Measurements from ENCODE around the gene ATP6V0D1.
A peak's percentile ranks its signal among the peaks of the same experiment; 100 is the strongest.

The ATP6V0D1 gene

DNA sequence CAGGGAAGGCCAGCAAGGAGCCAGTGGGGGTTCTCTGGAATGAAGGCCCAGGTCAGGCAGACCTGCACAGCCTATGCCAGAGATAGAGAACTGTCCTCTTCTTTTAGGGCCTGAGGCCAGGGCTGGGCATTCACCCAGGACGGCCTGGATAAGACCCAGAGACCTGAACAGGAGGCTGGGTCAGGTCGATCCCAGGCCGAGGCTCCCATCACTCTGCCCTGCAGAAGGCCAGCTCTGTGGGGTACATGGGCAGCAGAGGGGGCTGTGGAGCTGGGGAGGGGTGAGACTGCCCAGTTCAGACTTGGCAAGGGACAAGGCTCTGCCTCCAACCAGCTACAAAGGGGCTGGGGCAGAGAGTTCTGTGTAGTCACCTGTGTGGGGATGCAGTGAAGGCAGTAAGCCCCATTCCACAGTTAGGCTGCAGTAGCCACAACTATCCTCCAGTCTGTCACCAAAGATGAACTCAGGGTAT lies 35.5 kb downstream of the ATP6V0D1 start:
- DNase-seq (ENCODE audit: low spot score) = no peak

DNA sequence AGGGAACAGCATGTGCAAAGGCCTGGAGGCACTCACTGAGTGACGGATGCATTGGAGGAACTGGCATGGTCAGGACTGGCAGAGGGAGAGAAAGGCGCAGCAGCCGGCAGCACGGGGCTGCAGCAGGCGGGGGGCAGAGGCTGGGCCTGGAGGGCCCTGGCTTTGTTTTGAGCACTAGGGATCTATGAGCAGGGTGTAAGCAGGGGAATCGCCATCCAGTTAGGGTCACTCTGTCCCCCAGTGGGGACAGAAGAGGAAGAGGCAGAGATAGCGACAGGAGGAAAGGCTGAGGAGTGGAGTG lies 35.9 kb downstream of the ATP6V0D1 start:
- no peak for DNase-seq (ENCODE audit: low spot score)

DNA sequence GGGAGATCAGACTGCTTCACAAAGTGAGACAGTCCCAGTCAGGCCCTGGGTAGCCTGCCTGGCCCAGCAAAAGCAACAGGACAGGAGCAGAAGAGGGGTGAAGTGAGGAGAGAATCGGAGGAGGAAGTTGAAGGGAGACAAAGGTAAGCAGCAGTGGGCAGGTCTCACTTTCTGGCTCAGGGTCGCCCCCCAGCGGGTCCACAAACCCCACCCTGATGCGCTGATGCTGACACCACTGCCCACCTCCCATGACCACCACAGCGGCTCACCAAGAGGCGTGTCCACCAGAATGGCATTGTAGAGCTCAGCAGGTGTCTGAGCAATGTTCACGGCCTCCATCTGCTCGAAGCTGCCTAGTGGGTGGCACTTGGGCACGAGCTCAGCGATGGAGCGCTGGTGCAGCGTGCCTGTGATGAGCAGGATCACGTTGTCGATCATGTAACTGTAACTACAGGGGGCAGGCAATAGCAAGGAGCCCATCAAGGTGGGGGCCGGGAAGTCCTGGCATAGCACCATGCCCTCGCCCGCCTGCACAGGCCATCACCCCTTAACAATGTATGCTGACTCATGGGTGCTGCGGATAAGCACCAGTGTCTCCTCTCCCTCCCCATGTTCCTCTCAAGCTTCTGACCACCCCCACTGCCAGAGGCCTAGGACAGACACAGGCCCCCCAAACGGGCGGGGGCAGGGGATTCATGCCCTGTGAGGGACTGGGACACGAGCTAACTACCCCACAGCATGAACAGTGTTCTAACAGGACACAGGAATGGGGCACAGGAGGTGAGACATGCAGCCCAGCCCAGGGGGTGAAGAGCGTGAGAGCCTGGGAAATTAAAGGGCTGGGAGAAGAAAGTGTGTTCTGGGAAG lies 36.5 kb downstream of the ATP6V0D1 start:
- no peak for DNase-seq (ENCODE audit: low spot score)

DNA sequence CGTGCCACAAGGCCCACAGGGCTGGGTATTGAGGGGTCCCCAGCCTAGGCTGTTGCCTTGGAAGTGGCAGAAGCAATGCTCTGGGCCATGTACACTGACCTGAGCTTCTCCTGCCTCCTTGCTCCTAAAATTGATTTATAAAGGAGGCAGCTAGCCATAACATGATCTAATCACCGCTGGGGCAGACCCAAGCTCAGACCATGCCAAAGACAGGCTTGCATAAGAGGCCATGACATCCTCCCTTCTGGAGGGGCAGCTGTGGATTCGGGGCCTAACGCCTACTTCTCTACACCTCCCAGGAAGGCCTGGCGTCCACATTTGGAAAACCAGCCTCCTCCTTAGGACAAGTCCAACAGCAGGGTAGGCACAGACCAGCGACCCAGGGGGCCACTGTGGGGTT lies 37.7 kb downstream of the ATP6V0D1 start:
- no peak for DNase-seq (ENCODE audit: low spot score)

DNA sequence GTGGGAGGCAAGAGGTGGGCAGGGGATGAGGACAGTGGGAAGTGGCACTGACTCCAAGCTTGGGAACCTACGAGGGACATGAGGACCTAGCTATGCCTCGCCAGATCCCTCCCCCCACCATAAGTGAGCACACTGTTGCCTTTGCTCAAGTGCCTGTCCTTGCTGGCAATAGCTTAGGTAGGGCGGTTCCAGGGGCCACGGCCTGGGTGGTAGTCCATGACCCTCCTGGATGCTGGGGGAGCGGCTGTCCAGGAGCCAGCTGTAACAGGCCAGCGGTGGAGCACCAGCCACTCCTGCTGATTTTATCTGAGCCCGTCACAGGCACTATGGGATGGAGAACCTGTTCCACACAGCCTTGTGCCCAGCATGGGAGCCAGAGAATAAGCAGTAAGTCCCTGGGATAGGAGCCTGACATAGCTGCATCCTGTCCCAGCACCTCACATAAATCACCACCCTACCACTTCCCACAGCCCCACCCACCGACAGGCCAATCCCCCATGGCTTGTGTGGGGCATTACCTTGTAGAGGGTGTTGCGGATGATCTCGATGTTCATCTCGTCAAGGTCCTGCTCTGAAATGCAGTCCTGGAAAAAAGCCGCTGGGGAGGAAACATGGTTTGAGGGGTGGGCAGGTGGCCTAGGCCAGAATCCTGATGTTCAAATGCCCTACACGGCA lies 38.2 kb downstream of the ATP6V0D1 start:
- DNase-seq (ENCODE audit: low spot score) = no peak

DNA sequence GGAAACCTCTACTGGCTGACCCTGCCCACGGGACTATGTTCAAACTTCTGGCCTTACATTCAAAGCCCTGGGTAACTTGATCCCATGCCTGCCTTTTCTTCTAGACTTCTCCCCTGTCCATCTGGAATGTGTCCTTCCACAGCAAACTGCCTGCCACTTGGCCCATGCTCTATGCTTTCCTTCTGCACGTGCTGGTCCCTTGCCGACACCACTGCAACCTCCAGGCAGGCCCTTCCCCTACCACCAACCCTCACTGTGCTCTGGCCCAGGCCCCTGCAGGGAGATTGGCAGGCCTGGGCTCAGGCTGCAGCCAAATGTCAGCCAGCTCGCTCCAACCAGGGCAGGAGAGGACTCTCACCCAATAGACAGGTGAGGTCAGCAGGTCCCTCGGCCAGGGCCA lies 39.0 kb downstream of the ATP6V0D1 start:
- no peak for DNase-seq (ENCODE audit: low spot score)

DNA sequence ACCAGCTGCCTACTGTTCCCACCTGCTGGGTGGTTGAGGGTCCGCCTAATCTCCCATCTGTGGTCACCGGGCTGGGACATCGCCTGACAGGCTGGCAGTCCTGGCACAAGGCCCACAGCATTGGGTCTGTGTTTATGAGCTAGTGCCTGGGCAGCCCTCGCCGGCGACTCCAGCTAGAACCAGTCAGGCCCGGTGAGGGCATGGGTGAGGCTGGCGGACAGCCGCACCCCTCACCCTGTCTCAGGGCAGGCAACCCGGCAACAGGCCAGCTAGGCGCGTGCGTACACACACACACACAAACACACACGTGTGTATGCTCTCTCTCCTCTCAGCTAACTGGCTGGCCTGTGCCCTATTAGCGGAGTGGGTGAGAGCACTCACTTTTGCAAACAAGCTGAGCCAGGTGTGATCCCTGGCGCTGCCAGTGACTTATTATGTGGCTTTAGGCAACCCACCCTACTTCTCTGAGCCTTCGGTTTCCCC lies 39.6 kb downstream of the ATP6V0D1 start:
- no peak for DNase-seq (ENCODE audit: low spot score)

DNA sequence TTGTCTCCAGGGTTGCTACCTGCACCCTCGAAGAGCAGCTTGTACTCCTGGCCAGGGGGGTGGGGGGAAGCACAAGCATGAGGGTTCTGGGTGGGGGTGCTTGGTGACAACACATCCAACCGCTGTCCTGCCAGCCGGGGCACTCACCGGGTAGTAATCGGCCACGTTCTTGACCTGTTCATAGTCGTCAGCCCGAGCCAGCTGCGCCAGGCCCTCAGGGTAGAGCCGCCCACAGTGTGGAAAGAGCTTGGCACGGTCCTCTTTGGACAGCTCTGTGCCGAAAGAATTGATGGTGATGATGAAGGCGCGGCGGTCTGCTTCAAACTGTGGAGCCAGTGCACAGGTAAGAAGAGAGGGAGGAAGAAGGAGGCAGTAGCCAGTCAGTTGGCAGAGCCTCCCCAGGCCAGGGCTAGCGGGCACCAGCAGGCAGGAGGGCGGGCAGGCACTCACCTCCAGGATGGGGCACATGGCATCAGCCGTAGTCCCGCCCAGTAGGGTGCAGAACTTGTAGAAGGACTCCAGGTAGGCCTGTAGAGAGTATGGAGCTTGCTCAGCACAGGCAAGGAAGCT lies 42.0 kb downstream of the ATP6V0D1 start:
- DNase-seq (ENCODE audit: low spot score) = no peak

DNA sequence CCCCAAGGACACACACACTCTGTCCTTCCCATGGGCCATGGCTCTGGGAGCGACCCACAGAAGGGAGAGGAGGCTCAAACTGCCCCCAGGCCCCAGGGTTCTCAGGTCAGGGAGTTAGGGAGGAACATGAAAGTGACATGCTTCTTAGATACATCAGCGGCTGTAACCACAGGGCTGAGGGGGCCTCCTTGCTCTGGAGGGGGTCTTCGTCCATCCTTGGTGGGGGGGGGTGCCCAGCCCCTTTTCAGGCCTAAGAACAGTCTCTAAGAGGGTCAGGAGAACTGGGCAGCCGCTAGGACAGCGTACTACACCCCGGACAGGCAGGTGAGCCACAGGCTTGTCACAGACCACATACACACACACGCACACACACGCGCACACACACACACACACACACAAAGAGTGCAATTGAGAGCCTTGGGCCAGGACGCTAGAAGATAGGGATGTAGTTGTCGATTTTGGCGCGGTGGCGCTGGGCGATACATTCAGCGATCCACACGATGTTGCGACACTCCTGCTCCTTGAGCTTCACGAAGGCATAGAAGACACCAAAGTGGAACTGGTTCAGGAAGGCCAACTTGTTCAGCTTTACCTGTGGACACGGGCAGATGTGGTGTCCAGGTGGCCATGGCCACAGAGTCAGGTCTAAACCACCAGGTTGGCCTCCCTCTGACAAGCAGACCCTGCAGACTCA lies 42.7 kb downstream of the ATP6V0D1 start:
- DNase-seq (ENCODE audit: low spot score) = no peak

DNA sequence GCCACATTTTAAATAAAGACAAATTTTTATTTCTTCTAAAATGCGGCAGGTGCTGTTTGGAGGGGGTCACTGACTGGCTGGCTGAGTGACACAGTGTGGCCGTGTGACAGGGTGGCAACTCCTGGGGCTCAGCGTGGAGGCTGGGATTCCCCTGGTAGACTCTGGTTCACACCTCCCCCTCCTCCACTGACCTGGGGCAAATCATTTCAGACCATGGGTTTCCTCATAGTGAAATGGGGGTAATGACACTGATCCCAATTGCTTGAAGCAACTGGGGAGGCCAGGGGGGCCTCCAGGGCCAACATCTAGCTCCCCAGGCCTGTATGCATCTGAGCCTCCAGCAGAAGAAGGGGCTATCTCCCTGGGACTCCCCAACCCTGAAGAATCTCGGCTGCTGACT lies 43.4 kb downstream of the ATP6V0D1 start:
- DNase-seq (ENCODE audit: low spot score) = no peak

DNA sequence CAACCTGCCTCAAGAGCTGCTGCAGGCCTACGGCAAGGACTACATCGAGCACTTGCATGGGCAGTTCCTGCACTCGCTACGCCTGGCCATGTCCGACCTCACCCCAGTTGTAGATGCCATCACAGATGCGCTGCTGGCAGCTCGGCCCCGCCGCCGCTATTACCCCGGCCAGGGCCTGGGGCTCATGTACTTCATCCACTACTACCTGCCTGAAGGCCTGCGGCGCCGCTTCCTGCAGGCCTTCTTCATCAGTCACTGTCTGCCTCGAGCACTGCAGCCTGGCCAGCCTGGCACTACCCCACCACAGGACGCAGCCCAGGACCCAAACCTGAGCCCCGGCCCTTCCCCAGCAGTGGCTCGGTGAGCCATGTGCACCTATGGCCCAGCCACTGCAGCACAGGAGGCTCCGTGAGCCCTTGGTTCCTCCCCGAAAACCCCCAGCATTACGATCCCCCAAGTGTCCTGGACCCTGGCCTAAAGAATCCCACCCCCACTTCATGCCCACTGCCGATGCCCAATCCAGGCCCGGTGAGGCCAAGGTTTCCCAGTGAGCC lies 44.2 kb downstream of the ATP6V0D1 start:
- no peak for DNase-seq (ENCODE audit: low spot score)

DNA sequence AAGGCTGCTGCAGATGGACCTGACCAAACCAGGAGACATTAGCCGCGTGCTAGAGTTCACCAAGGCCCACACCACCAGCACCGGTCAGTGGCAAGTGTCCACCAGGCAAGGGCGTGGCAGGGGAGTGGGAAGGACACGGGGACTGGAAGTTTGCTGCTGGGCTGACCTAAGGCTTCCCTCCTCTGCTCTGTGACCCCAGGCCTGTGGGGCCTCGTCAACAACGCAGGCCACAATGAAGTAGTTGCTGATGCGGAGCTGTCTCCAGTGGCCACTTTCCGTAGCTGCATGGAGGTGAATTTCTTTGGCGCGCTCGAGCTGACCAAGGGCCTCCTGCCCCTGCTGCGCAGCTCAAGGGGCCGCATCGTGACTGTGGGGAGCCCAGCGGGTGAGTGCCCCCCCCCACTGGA lies 45.2 kb downstream of the ATP6V0D1 start:
- DNase-seq (ENCODE audit: low spot score) = no peak

DNA sequence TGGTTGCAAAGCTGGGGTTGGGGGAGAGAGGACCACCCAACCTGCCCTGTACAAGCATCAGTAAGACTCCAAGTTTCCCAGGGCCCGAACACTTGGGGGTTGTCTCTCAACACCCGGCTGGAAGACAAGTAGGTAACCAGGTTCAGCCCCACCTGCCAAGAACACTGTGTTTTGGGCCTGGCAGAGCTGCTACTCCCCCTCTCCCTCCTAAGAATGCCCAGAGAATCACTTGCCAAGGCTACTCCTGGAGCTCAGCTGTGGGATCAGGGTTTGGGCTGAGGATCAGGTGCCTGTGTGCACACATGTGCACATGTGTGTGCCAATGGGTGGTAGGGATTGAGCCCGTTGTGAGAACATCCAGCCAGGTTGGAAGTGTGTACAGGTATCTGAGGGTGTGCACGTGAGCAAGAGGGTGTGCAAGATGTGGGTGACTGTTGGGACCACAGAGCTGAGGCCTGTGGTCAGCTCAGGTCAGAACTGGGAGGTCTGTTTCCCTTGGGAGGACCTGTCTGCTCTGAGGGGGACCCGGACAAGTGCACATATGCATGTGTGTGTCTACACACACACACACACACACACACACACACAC lies 47.7 kb downstream of the ATP6V0D1 start:
- no peak for DNase-seq (ENCODE audit: low spot score)

DNA sequence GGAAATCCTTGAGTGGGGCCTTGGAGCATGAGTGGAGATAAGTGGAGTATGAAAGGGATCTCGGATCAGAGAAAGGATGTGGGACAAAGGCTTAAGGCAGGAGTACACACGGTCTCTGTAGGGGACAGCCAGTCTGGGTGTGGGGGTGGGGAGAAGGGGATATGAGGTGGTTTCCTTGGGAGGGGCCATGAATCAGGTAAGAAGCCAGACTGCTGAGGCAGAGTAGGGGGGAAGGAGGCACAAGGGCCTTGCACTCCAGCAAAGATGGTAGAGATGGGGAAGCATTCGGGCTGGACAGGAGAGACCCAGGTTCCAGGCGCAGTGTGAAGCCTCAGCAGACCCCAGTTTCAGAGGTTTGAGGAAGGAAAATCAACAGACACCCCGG lies 48.5 kb downstream of the ATP6V0D1 start:
- no peak for DNase-seq (ENCODE audit: low spot score)

DNA sequence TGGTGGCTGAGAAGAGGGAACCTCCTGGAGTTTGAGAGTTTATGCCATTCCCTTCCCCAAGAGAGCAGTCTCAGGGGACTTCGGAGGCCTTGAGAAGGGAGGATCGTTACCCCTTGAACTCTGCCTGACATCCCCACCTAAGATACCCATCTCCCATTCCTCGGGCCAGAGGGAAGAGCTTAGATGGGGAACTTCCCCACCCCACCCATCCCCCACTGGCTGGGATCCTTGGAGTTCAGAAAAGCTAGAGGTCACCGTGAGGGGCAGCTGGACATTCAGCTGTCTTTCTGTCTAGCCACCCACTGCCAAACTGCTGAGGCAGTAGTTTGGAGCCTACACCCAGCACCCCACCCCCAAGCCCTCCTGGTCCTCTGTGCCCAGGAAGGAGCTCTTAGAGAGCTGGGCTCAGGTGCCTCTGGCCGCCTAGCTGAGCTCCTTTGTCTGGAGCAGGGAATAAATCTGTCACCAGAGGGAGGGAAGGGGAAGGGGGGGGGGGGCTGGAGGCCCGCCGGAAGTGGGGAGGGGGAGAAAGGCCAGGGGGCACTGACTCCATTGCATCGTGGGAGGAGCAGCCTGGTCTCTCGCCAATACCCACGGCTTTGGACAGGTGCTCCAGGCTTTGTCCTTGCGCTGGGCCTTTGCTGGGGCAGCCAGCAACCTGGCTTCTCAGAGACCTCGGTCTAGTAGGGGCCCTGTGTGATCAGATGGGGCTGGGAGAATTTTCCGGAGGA lies 49.0 kb downstream of the ATP6V0D1 start:
- no peak for DNase-seq (ENCODE audit: low spot score)

DNA sequence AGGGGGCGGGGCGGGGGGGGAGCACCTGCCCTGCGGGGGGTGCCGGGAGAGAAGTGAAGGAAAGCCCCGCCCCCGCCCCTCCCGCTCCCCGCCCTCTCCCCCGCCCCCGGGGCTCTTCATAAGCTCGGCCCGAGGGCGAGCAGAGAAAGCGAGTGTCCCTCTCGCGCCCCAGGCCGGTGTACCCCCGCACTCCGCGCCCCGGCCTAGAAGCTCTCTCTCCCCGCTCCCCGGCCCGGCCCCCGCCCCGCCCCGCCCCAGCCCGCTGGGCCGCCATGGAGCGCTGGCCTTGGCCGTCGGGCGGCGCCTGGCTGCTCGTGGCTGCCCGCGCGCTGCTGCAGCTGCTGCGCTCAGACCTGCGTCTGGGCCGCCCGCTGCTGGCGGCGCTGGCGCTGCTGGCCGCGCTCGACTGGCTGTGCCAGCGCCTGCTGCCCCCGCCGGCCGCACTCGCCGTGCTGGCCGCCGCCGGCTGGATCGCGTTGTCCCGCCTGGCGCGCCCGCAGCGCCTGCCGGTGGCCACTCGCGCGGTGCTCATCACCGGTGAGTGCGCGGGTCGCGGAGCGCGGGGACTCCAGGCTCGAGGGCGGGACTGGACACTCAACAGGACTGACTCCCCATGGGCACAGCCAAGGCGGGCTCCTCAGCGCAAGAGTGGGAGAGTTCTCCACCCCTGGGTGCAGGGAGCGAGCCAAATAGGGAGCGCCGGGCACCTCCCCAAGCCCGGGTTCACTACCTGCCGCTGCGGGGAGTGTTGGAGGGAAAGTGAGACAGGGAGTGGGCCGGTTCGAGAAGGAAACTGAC lies 49.8 kb downstream of the ATP6V0D1 start, which contains the start of gene HSD11B2:
Gene HSD11B2 (plus strand): TSS at position 145 of the 798 bp plus-strand sequence. CDS start 128 bp downstream, at position 273.
- peak; percentile 85 for DNase-seq (ENCODE audit: low spot score)

DNA sequence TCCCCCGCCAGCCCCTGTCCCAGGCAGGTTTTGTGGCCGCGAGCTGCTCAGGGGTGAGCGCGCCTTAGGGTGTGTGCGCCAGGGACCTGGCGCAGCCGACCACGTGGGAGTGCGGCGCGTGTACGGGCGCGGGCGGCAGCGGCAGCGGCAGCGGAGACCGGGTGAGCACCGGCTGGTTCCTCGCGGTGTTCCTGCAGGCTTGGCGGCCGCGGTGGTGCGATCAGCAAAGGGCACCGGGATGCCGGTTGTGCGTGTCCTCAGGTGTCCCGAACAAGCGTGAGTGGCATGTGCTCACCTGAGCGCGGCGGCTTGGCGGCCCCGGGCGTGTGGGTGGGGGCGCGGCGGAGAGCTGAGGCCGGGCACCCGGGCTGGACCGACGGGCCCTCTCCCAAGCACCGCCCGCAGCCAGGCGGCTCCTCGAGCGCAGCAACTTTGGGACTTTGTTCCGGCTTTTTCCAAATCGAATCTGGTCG lies 50.4 kb downstream of the ATP6V0D1 start:
- peak; percentile 42 for DNase-seq (ENCODE audit: low spot score)

DNA sequence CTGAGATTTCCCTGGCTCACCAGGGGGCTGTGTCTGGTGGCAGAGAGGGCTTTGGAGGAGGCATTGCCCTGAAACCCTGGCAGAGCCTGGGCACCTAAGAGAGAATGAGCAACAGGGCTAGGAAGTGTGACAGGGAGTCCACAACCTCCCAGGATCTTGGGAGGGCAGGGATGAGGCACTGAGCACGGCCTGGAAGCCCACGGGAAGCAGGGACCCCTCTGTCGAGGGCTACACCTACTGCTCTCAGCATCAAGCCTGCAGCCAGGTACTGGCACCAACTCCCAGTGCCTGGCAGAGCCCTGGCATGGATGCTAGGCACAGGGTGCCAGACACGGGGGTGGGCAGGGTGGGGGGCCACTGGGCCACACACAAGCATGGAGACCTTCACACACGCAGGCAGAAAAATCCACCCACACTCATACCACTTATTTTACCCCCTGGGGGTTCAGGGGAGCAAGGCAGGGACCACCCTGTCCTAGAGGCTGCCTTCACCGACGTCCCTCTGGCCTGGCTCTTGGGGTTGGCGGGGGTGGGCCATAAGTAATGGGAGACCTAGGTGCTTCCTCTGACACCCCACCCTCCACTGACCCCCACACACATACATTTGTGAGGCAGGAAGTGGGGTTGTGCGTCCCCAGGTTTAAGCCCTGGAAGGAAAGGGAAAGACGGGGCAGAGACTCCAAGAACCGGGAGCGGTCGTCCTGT lies 51.0 kb downstream of the ATP6V0D1 start:
- DNase-seq (ENCODE audit: low spot score) = no peak

DNA sequence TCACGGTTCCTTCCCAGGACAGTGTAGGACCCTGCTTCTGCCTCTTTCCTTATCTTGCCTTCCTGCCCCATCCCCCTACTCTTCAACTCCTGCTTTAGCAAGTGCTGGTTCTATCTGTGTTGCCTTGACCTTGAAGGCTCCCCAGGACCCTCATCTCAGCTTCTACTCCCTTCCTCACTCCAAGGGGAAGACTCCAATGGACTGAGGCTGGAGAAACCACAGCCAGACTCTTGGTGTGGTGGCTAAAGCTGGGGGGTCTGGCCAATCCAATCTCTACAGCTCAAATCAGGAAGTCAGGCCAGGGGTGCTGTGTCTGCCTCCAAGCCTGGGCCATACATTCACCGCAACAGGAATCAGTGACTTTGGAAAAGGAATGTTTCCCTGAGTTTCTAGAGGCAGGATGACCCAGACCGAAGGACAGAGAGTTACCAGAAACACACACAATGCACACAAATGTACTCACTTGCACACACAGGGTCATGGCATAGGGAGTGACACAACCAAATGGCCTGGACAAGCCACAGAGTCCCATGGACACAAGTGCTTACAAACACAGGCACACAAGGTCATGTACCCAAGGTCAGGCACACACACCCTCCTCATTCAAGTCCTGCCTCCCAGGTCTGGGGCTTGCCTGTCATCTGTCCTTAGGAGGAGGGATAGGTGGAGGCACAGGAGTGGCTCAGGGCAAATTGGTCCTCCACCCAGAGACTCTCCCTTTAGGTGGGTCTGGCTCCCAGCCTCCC lies 51.7 kb downstream of the ATP6V0D1 start:
- DNase-seq (ENCODE audit: low spot score) = no peak

Data from RKO (cell line).